ENCODE data around the gene ABHD16A. TPM values are rescaled to one million over a fixed set of nuclear protein-coding genes. Genes with fewer than 3 reads are reported as not detected.

Gene ABHD16A
- total RNA-seq, 2 experiments from 2014 or later, result 28.6 to 32.7 TPM

DNA sequence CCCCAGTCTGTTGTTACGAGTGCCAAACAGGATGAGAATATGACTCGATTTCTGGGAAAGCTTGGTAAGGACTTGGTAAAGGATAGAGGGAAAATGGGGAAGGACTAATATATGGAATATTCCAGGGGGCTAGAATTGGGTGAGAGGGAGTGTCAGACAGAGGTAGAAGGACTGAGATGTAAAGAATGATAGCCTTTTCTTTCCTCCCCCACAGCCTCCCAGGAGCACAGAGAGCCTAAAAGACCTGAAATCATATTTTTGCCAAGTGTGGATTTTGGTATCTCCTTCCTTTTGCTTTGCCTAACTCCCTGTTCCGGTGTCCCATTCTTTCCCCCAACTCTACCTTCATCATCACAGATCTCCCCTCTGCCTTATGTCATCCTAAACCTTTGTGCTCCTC is 39.8 kb upstream of the ABHD16A start:
- no peak overlapping the region for H3K4me3 ChIP-seq (ENCODE audit: low read depth, low read length, poor library complexity, severe bottlenecking)
- no peaks in the 10 kb centered on the region for H4K20me1 ChIP-seq (ENCODE audit: insufficient read depth, low read length)
- no peaks in the 10 kb centered on the region for H3K9me3 ChIP-seq (ENCODE audit: low read length)
- no TSS peak for BruUV-seq (replicated peaks)
- H3K4me2 ChIP-seq (ENCODE audit: low read length), result no peak overlapping the region
- CTCF ChIA-PET (ENCODE audit: unreplicated experiment), result no interaction called here
- no peak for DNase-seq (ENCODE audit: low spot score)
- peaks cover 57% of the 10 kb centered on the region for H3K36me3 ChIP-seq (ENCODE audit: insufficient read depth, low read length)
- POLR2A ChIA-PET, result interaction anchor here (0.6 kb wide), 1 partner anchor 61 kb away, joined by 3 read pairs; no protein-coding TSS in a partner anchor
- H3K9me2 ChIP-seq (ENCODE audit: insufficient read depth, low read length), result no peaks in the 10 kb centered on the region
- H3K79me2 ChIP-seq (ENCODE audit: insufficient read depth, low read depth, low read length), result peaks cover 13% of the 10 kb centered on the region; the same call in 1 of the 2 replicates
- peaks cover 34% of the 10 kb centered on the region for H3K4me1 ChIP-seq (ENCODE audit: insufficient read depth, low read length, poor library complexity, severe bottlenecking)
- intact Hi-C loops (cut with micrococcal nuclease; ENCODE audit: unreplicated experiment), result loop anchor here (5.0 kb wide), 1 partner anchor 44 kb away; no protein-coding TSS in a partner anchor
- H3K27ac ChIP-seq (ENCODE audit: low read depth, low read length, poor library complexity, severe bottlenecking), result no peak overlapping the region
- H2AFZ ChIP-seq (ENCODE audit: low read length), result no peak overlapping the region
- TF ChIP-seq EZH2phosphoT487 (IDR thresholded peaks at IDR 0.05; ENCODE audit: borderline replicate concordance, low read depth, low read length), result no peak
- TF ChIP-seq, protein P1, sequence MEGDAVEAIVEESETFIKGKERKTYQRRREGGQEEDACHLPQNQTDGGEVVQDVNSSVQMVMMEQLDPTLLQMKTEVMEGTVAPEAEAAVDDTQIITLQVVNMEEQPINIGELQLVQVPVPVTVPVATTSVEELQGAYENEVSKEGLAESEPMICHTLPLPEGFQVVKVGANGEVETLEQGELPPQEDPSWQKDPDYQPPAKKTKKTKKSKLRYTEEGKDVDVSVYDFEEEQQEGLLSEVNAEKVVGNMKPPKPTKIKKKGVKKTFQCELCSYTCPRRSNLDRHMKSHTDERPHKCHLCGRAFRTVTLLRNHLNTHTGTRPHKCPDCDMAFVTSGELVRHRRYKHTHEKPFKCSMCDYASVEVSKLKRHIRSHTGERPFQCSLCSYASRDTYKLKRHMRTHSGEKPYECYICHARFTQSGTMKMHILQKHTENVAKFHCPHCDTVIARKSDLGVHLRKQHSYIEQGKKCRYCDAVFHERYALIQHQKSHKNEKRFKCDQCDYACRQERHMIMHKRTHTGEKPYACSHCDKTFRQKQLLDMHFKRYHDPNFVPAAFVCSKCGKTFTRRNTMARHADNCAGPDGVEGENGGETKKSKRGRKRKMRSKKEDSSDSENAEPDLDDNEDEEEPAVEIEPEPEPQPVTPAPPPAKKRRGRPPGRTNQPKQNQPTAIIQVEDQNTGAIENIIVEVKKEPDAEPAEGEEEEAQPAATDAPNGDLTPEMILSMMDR (conservative IDR thresholded peaks at IDR 0.05; ENCODE audit: low read length), result no peak

DNA sequence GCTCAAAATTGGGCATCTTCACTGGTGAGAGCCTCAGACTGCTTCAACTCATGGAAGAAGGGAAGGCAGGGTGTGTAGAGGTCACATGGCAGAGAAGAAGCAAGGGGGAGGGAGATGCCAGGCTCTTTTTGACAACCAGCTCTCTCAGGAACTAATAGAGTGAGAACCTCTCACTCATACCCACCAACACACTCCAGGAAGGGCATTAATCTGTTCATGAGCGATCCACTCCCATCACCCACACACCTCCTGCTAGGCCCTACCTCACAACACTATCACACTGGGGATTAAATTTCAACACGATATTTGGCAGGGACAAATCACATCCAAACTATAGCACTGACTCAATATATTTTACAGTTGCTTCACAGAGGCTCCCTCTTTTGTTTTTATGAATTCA is 38.7 kb upstream of the ABHD16A start:
- Histone ChIP-seq H3K27ac (ENCODE audit: low read depth, low read length, poor library complexity, severe bottlenecking) (no peak overlapping the region), H3K9me3 (ENCODE audit: low read length) (no peaks in the 10 kb centered on the region), H2AFZ (ENCODE audit: low read length) (no peak overlapping the region), H3K4me2 (ENCODE audit: low read length) (no peak overlapping the region), H4K20me1 (ENCODE audit: insufficient read depth, low read length) (no peaks in the 10 kb centered on the region), H3K79me2 (ENCODE audit: insufficient read depth, low read depth, low read length) (peaks cover 15% of the 10 kb centered on the region; the same call in 1 of the 2 replicates), H3K4me1 (ENCODE audit: insufficient read depth, low read length, poor library complexity, severe bottlenecking) (peaks cover 45% of the 10 kb centered on the region), H3K4me3 (ENCODE audit: low read depth, low read length, poor library complexity, severe bottlenecking) (no peak overlapping the region), H3K36me3 (ENCODE audit: insufficient read depth, low read length) (peaks cover 46% of the 10 kb centered on the region), H3K9me2 (ENCODE audit: insufficient read depth, low read length) (no peaks in the 10 kb centered on the region)
- no peak for DNase-seq (ENCODE audit: low spot score)
- TF ChIP-seq EZH2phosphoT487 (IDR thresholded peaks at IDR 0.05; ENCODE audit: borderline replicate concordance, low read depth, low read length), result no peak
- TF ChIP-seq, protein P1 (conservative IDR thresholded peaks at IDR 0.05; ENCODE audit: low read length), result no peak
- intact Hi-C loops (cut with micrococcal nuclease; ENCODE audit: unreplicated experiment), result loop anchor here (5.0 kb wide), 1 partner anchor 45 kb away; no protein-coding TSS in a partner anchor
- ChIA-PET POLR2A (interaction anchor here (0.6 to 2.4 kb wide), 4 partner anchors 8 to 57 kb away, joined by 3 to 9 read pairs (median 4); no protein-coding TSS in a partner anchor), CTCF (ENCODE audit: unreplicated experiment) (no interaction called here)
- BruUV-seq (replicated peaks), result no TSS peak

Measured in OCI-LY7 (cell line).